Body of pancreas (tissue), 4 donors: ENCODE measurements around the gene CORO1A. TPM values are rescaled to one million over a fixed set of nuclear protein-coding genes. Genes with fewer than 3 reads are reported as not detected.

ENCODE experiments used
- ATAC-seq: fragments of 150-250 bp; one replicate; pipeline ENCODE4 v1.9.1; 2016
- DNase-seq, 4 donors: peaks; one replicate each; pipeline ENCODE4 v3.0.0-alpha.2; 2019
- H3K27ac ChIP-seq, 4 donors: fragments of 200-600 bp; sonication (generic); 1 replicate in 3 of 4; 2 replicates in 1 of 4; pipeline versions ENCODE4 v1.5.1 to v1.6.1; 2016 to 2019; ENCODE audit warnings: mild to moderate bottlenecking in 1 of 4, mixed read lengths in 1 of 4, moderate library complexity in 1 of 4
- H3K27me3 ChIP-seq, 2 donors: fragments of 200-600 bp; sonication (generic); one replicate each; pipeline ENCODE4 v1.6.0; 2016; ENCODE audit warnings: mild to moderate bottlenecking in 1 of 2
- H3K36me3 ChIP-seq, 2 donors: fragments of 200-600 bp; sonication (generic); replicated peaks in 1 of 2; 2 replicates each; pipeline ENCODE4 v1.5.1; 2016; ENCODE audit warnings: low read depth in 2 of 2; ENCODE audit not compliant: insufficient read depth in 1 of 2
- H3K4me1 ChIP-seq: fragments of 200-600 bp; sonication (generic); one replicate; pipeline ENCODE4 v1.6.0; 2016
- H3K4me3 ChIP-seq, 2 donors: fragments of 200-600 bp; sonication (generic); 1 replicate in 1 of 2; 2 replicates in 1 of 2; pipeline ENCODE4 v1.5.1; 2016 to 2019
- H3K9me3 ChIP-seq, 3 donors: fragments of 200-600 bp; sonication (generic); 1 replicate in 2 of 3; 2 replicates in 1 of 3; pipeline ENCODE4 v1.5.1; 2016
- POLR2A ChIP-seq, 3 donors: fragments of 450-650 bp; IDR thresholded peaks; one replicate each; pipeline ENCODE4 v1.6.1; 2016; ENCODE audit warnings: antibody characterized with exemption in 3 of 3, mild to moderate bottlenecking in 2 of 3
- WGBS, 2 donors: methylation state at CpG; one replicate each; pipeline ENCODE4 v1.1.5; 2017; 5-methylcytosine and 5-hydroxymethylcytosine counted together
- intact Hi-C: fragments of 100-400 bp; cut with DNase I; formaldehyde crosslinking; loops from one replicate; pipeline ENCODE4 v1.15.1; 2023
- total RNA-seq, 2 donors: library from RNA; depleted of rRNA; stranded (reverse); fragments of >200 nt; gene quantifications; one replicate each; pipeline ENCODE4 v1.1.0, GENCODE V29; 2016
- TF ChIP-seq, protein P1 (sequence below), 7 experiments: fragments of 450-650 bp in 4 of 7; fragments of 200-600 bp in 3 of 7; sonication (generic) in 3 of 7; IDR thresholded peaks; one replicate each; pipeline ENCODE4 v1.5.1; 2016 to 2019; ENCODE audit warnings: antibody characterized with exemption in 7 of 7

CORO1A gene
- total RNA-seq, 2 donors from 2014 or later, result 8.2 to 17.4 TPM

DNA sequence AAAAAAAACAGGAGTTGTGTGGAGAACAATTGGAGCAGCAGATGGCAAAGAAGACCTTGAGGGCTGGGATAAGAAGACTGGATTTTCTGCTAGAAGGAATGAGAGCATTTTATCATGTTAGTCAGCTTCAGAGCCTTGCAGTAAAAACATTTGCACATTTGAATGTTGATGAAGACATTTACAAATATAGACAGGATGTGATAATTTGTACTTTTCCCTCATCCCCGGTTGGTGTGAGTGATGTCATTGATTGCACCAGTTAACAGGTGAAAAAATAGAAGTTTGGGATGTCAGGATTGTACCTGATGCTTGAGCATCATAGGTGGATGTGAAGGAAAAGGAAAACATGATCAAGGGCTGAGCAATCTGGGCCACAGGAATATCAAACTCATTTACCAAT is 37.7 kb upstream of the CORO1A start:
- Histone ChIP-seq H3K9me3 (no peaks in the 10 kb centered on the region), H3K27ac (no peak overlapping the region), H3K36me3 (no peaks in the 10 kb centered on the region), H3K27me3 (no peaks in the 10 kb centered on the region), H3K4me3 (no peak overlapping the region), H3K4me1 (no peaks in the 10 kb centered on the region)
- intact Hi-C loops, result no loop called here
- TF ChIP-seq, protein P1, sequence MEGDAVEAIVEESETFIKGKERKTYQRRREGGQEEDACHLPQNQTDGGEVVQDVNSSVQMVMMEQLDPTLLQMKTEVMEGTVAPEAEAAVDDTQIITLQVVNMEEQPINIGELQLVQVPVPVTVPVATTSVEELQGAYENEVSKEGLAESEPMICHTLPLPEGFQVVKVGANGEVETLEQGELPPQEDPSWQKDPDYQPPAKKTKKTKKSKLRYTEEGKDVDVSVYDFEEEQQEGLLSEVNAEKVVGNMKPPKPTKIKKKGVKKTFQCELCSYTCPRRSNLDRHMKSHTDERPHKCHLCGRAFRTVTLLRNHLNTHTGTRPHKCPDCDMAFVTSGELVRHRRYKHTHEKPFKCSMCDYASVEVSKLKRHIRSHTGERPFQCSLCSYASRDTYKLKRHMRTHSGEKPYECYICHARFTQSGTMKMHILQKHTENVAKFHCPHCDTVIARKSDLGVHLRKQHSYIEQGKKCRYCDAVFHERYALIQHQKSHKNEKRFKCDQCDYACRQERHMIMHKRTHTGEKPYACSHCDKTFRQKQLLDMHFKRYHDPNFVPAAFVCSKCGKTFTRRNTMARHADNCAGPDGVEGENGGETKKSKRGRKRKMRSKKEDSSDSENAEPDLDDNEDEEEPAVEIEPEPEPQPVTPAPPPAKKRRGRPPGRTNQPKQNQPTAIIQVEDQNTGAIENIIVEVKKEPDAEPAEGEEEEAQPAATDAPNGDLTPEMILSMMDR (IDR thresholded peaks at IDR 0.05), result no peak
- WGBS, 2 donors, result 54 to 61% methylated on average over 1 of the region's 1 CpG
- no peak for ATAC-seq
- DNase-seq, result no peak

DNA sequence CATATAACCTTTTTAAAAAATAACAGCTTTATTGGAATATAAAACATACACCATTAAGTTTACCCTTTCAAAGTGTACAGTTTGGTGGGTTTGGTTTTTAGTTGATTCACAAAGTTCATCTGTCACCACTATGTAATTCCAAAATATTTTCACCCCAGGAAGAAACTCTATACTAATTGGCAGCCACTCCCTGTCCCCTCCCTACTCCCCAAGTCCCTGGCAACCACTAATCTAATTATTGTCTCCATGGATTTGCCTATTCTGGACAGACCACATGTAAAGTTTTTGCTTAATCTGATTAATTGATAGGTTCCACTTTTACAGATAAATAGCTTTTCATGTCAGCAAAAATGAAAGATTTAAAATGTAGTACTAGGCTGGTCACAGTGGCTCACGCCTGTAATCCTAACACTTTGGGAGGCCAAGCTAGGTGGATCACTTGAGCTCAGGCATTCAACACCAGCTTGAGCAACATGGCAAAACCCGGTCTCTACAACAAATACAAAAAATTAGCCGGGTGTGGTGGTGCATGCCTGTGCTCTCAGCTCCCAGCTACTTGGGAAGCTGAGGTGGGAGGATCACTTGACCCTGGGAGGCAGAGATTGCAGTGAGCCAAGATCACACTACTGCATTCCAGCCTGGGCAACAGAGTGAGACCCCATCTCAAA is 35.4 kb upstream of the CORO1A start:
- 82 to 86% methylated on average over 3 of the region's 3 CpGs for WGBS, 2 donors
- no peaks in the 10 kb centered on the region for H3K9me3 ChIP-seq
- ATAC-seq (no peak), DNase-seq (no peak)
- no peak overlapping the region for H3K27ac ChIP-seq
- no peaks in the 10 kb centered on the region for H3K36me3 ChIP-seq
- no peak overlapping the region for H3K4me3 ChIP-seq
- TF ChIP-seq, protein P1 (IDR thresholded peaks at IDR 0.05), result no peak
- no peak for TF ChIP-seq POLR2A (IDR thresholded peaks at IDR 0.05)
- intact Hi-C loops, result no loop called here
- H3K4me1 ChIP-seq, result no peaks in the 10 kb centered on the region
- H3K27me3 ChIP-seq, result no peaks in the 10 kb centered on the region

DNA sequence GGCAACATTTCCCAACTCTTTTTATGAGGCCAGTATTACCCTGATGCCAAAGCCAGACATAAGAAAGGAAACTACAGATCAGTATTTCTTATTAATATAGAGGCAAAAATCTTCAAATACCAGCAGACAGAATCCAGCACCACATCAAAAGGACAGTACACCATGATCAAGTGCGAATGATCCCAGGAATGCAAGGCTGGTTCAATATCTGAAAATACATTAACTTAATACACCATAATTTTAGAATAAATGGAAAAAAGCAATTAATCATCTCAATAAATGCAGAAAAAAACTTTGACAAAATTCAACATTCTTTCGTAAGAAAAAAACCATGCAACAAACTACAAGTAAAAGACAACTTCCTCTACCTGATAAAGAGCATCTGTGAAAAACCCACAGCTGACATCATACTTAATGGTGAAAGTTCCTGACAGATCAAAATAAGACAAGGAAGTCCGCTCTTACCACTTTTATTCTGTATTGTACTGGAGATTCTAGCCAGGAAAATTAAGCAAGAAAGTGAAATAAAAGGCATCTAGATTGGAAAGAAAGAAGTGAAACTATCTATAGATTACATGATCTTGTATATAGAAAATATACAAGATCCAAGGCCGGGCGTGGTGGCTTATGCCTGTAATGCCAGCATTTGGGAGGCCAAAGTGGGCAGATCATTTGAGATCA is 34.0 kb upstream of the CORO1A start:
- intact Hi-C loops, result no loop called here
- Histone ChIP-seq H3K27ac (no peak overlapping the region), H3K36me3 (no peaks in the 10 kb centered on the region), H3K4me1 (no peaks in the 10 kb centered on the region), H3K4me3 (no peak overlapping the region), H3K9me3 (no peaks in the 10 kb centered on the region), H3K27me3 (no peaks in the 10 kb centered on the region)
- ATAC-seq (no peak), DNase-seq (no peak)
- TF ChIP-seq, protein P1 (IDR thresholded peaks at IDR 0.05), result no peak
- TF ChIP-seq POLR2A (IDR thresholded peaks at IDR 0.05), result no peak
- 69 to 71% methylated on average over 5 of the region's 5 CpGs for WGBS, 2 donors

DNA sequence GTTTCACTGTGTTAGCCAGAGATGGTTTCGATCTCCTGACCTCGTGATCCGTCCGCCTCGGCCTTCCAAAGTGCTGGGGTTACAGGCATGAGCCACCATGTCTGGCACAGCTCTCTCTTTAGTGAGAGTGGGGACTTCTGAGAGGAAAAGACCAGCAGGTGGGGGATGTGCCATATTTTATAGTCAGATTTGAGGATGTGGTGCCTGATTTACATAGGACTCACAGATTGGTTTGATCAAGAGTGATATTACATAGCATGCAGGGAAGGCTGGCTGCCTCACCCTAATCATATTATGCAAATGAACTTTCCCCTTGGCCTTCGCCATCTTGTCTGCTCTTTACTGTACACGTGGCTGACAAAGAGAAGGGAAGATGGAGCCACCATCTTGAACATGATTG is 32.3 kb upstream of the CORO1A start:
- Histone ChIP-seq H3K27ac (no peak overlapping the region), H3K4me1 (no peaks in the 10 kb centered on the region), H3K36me3 (no peaks in the 10 kb centered on the region), H3K4me3 (no peak overlapping the region), H3K27me3 (no peaks in the 10 kb centered on the region), H3K9me3 (no peaks in the 10 kb centered on the region)
- 81 to 82% methylated on average over 7 of the region's 7 CpGs for WGBS, 2 donors
- DNase-seq, result no peak
- intact Hi-C loops, result no loop called here
- TF ChIP-seq, protein P1 (IDR thresholded peaks at IDR 0.05), result no peak
- no peak for TF ChIP-seq POLR2A (IDR thresholded peaks at IDR 0.05)
- no peak for ATAC-seq

DNA sequence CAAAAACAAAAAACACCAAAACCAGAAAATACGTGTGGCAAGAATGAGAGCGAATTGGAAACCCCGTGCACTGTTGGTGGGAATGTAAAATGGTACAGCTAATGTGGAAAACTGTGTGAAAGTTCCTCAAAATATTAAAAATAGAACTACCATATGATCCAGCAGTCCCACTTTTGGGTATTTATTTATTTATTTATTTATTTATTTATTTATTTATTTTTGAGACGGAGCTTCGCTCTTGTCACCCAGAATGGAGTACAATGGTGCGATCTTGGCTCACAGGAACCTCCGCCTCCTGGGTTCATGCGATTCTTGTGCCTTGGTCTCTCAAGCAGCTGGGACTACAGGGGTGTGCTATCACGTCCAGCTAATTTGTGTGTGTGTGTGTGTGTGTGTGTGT is 30.9 kb upstream of the CORO1A start:
- no peaks in the 10 kb centered on the region for H3K36me3 ChIP-seq
- intact Hi-C loops, result no loop called here

More for the DNA sequence above, 30.9 kb upstream of the CORO1A start:
- TF ChIP-seq POLR2A (IDR thresholded peaks at IDR 0.05), result no peak
- TF ChIP-seq, protein P1 (IDR thresholded peaks at IDR 0.05), result no peak
- no peaks in the 10 kb centered on the region for H3K4me1 ChIP-seq
- H3K27ac ChIP-seq, result no peak overlapping the region
- ATAC-seq, result no peak
- H3K9me3 ChIP-seq, result no peaks in the 10 kb centered on the region
- H3K27me3 ChIP-seq, result no peaks in the 10 kb centered on the region
- no peak for DNase-seq
- no peak overlapping the region for H3K4me3 ChIP-seq
- 94 to 97% methylated on average over 9 of the region's 9 CpGs for WGBS, 2 donors
